ENCODE results near the gene PGBD4.

PGBD4 gene

GRCh38 chr15:34084086-34084485 is 17.8 kb upstream of the PGBD4 start:
- no peak for TF ChIP-seq CTCF (IDR thresholded peaks at IDR 0.05; ENCODE audit: low read depth, low read length)

GRCh38 chr15:34085746-34086145 is 16.1 kb upstream of the PGBD4 start:
- H3K4me3 ChIP-seq (ENCODE audit: low read depth, low read length) = no peak overlapping the region
- no peak for TF ChIP-seq CTCF (IDR thresholded peaks at IDR 0.05; ENCODE audit: low read depth, low read length)

More at GRCh38 chr15:34084086-34084485, 17.8 kb upstream of the PGBD4 start:
- H3K4me3 ChIP-seq (ENCODE audit: low read depth, low read length) = no peak overlapping the region

GRCh38 chr15:34099914-34100313 is 2.0 kb upstream of the PGBD4 start:
- H3K4me3 ChIP-seq (ENCODE audit: low read depth, low read length) = no peak overlapping the region
- no peak for TF ChIP-seq CTCF (IDR thresholded peaks at IDR 0.05; ENCODE audit: low read depth, low read length)

- H3K4me3 ChIP-seq (ENCODE audit: low read depth, low read length) = peak overlapping the region; percentile 99
- TF ChIP-seq CTCF (IDR thresholded peaks at IDR 0.05; ENCODE audit: low read depth, low read length) = no peak
These were observed 467 bp downstream of the PGBD4 start for GRCh38 chr15:34102175-34102925.

DNA sequence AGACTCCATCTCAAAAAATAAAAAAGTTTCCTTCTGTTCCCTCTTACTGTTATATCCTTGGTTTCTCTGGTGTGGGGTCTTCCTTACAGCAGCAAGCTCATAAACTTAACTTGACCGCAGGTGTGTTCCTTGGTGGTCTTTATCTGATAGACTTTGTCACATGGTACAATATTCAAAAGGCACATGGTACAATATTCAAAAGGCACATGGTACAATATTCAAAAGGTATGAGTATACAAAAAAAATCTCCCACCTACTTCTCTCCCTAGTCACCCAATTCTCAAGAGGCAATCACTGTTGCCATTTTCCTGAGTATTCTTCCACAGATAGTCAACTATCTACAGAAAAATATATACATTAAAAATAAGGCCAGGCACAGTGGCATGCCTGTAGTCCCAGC is 4.5 kb downstream of the PGBD4 start:
- TF ChIP-seq CTCF (IDR thresholded peaks at IDR 0.05; ENCODE audit: low read depth, low read length) = no peak
- H3K4me3 ChIP-seq (ENCODE audit: low read depth, low read length) = no peak overlapping the region

GRCh38 chr15:34107315-34107714 is 5.4 kb downstream of the PGBD4 start:
- H3K4me3 ChIP-seq (ENCODE audit: low read depth, low read length) = no peak overlapping the region
- no peak for TF ChIP-seq CTCF (IDR thresholded peaks at IDR 0.05; ENCODE audit: low read depth, low read length)

DNA sequence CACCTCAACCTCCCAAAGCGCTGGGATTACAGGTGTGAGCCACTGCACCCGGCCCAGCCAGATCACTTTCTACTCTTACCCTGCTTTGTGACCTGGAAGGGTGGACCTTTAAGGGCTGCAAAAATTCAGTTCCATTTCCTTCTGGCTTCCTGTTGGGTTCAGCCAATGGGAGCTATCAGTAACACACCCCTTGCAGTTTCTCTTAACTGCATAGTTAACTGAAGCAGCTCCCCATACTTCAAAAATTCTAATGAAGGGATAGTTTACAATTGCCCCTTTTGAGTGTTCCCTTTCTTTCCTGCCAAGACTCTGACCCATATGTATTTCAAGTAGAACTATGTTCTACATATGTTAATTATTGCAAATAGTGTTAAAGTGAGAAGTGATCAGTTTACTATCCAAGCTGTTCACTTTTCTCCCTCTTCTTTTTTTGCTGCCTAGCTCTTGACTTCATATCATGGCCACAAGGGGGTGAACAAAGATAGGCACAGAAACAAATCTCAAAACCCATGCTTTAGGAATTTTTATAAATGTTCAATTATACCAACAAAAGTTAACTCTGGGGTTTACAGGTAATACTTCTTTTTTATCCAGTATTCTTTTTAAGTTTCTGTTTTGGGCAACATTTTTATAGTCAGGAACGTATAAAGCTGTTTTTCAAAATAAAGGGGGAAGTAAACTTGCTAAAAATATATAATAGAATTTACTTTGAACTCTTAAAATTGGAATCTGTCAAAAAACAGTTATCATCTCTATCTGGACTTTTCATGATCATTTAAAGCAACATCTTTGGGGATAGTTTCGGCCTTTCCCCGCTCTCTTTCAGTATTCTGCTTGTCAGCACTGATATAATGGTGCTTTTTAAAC is 8.1 kb downstream of the PGBD4 start:
- peak; percentile 66 for TF ChIP-seq CTCF (IDR thresholded peaks at IDR 0.05; ENCODE audit: low read depth, low read length)
- H3K4me3 ChIP-seq (ENCODE audit: low read depth, low read length) = no peak overlapping the region

Measured in WI38 (cell line).